ENCODE measurements around the gene FKBP2.

Gene FKBP2

DNA sequence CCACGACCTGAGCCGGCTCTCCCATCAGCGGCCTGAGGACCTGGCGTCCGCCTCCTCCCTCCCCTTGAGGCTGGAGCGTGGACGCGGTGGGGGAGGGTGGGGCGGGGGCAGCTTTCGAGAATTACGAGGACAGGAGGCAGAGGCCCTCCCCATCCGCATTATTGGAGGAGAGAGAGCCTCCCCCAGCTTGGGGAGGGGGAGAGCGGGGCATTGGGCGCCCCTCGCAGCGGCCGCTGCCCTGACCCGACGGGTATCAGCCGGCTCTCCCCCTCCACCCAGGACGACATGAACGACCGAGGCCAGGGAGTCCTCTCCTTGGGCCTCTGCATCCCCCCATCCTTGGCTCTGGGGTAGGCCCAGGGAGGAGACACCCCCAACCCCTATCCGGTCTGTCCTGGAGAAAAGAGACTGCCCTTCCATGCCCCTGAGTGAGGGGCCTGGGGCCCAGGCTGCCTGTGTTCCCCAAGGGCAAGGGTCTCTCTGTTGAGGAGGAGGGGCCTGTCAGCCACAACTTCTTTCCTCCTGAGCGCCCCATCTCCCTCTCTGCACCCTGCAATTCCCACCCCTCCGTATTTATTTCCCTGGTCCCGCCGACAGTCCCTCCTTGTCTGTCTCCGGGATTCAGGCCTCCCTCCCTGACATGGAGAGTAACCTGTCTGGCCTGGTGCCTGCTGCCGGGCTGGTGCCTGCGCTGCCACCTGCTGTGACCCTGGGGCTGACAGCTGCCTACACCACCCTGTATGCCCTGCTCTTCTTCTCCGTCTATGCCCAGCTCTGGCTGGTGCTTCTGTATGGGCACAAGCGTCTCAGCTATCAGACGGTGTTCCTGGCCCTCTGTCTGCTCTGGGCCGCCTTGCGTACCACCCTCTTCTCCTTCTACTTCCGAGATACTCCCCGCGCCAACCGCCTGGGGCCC, 45.2 kb downstream of the FKBP2 start:
- DNase-seq (ENCODE audit: low read depth) = no peak

DNA sequence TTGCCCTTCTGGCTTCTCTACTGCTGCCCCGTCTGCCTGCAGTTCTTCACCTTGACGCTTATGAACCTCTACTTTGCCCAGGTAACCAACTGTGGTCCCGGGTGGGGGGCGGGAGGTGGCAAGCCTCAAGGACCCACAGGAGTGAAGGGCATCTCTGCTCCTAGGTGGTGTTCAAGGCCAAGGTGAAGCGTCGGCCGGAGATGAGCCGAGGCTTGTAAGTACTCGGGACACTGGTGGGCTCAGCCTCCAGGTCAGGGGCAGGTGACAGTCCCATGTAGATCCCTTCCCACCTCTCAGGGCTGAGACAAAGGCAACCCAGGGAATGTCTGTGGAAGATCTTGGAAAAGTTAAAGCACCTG, 45.9 kb downstream of the FKBP2 start:
- no peak for DNase-seq (ENCODE audit: low read depth)

- no peak for DNase-seq (ENCODE audit: low read depth)
Observed at GRCh38 chr11:64287676-64288352, 46.9 kb downstream of the FKBP2 start.

GRCh38 chr11:64288353-64288750, 47.5 kb downstream of the FKBP2 start:
- no peak for DNase-seq (ENCODE audit: low read depth)

GRCh38 chr11:64289002-64289564, 48.2 kb downstream of the FKBP2 start:
- DNase-seq (ENCODE audit: low read depth) = no peak

GRCh38 chr11:64290352-64291261, 49.7 kb downstream of the FKBP2 start:
- DNase-seq (ENCODE audit: low read depth) = no peak

- no peak for DNase-seq (ENCODE audit: low read depth)
Observed at GRCh38 chr11:64291262-64291751, 50.4 kb downstream of the FKBP2 start, which contains the start of gene KCNK4. Gene KCNK4 (plus strand): TSS chr11:64291302. CDS start chr11:64293019, 1,717 bp downstream.

GRCh38 chr11:64291752-64292459, 51.0 kb downstream of the FKBP2 start:
- DNase-seq (ENCODE audit: low read depth) = no peak

GRCh38 chr11:64292460-64293254, 51.8 kb downstream of the FKBP2 start:
- no peak for DNase-seq (ENCODE audit: low read depth)

Data from activated gamma-delta T cell treated with anti-CD3 and anti-CD28 coated beads, Interleukin-2, amount 50 U/mL, for 16 hours (primary cell).